ENCODE measurements around the gene PITX2. TPM values are rescaled to one million over a fixed set of nuclear protein-coding genes. Genes with fewer than 3 reads are reported as not detected.

Gene PITX2
- total RNA-seq, 1 experiment from 2014 or later = not detected

DNA sequence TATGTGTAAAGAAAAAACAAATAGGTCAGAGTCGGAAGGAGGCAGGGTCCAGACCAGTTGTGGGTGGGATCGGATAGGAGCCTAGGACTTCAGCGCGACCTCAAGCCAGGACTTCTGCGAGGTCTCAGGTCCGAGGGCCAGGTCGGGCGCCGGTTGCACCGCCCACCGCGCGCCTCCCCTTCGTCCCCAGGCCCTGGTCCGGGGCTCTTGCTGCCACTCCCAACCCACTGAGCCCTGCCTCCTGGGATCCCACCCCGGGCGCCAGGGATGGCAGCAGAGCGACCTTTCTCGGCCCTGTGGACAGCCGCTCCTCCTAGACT lies 12.3 kb downstream of the PITX2 start:
- Histone ChIP-seq H3K27ac (ENCODE audit: low read length) (no peak overlapping the region), H4K20me1 (ENCODE audit: insufficient read depth, low read depth, low read length) (no peaks in the 10 kb centered on the region), H3K36me3 (ENCODE audit: insufficient read depth, low read length) (no peaks in the 10 kb centered on the region), H3K4me2 (ENCODE audit: low read depth, low read length, poor library complexity, severe bottlenecking) (no peak overlapping the region), H3K4me1 (ENCODE audit: low read length) (no peaks in the 10 kb centered on the region; the same call in 1 of the 2 replicates), H2AFZ (ENCODE audit: low read length) (no peak overlapping the region), H3K79me2 (ENCODE audit: low read length) (no peaks in the 10 kb centered on the region), H3K27me3 (ENCODE audit: low read length) (no peaks in the 10 kb centered on the region), H3K9me2 (replicated peaks; ENCODE audit: insufficient read depth, low read length) (no peaks in the 10 kb centered on the region), H3K9me3 (ENCODE audit: low read length) (no peaks in the 10 kb centered on the region), H3K4me3 (ENCODE audit: low read length) (no peak overlapping the region), H3K9ac (ENCODE audit: low read length) (no peak overlapping the region)
- DNase-seq = no peak

DNA sequence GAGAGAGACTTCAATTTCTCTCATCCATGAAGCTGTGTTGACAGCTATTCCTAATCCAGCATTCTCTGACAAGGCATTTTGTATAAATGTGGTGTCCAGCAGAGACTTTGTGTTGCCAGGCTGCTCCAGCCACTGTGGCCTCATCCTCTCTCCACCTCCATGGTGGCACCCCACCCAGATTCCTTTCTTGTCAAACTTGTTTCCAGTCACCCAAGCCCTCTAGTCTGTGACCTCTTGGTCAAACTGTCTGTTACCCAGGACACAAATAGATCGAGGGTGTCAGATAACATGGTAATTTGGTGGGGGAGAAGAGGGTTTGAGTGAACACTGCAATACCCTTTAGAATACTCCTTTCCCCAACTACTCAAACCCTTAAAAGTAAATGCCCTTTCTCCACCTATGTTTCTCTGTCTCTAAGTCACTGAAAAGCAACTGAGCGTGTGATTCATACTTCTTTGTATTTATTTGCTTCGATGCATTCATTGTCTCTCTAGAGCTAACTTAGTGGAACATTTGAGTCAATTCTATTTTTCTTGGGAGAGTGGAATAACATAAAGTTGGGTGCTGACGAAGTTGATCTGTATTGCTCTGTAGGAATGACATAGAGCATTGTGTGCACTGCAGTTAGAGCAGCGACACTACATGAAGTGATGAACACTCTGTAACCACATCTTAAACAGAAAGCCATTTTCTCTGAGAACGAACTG lies 13.7 kb downstream of the PITX2 start:
- no peaks in the 10 kb centered on the region for H3K27me3 ChIP-seq (ENCODE audit: low read length)
- no peak overlapping the region for H3K4me2 ChIP-seq (ENCODE audit: low read depth, low read length, poor library complexity, severe bottlenecking)
- H3K9me2 ChIP-seq (replicated peaks; ENCODE audit: insufficient read depth, low read length) = no peaks in the 10 kb centered on the region
- H3K9ac ChIP-seq (ENCODE audit: low read length) = no peak overlapping the region
- no peaks in the 10 kb centered on the region for H3K36me3 ChIP-seq (ENCODE audit: insufficient read depth, low read length)
- no peaks in the 10 kb centered on the region for H3K9me3 ChIP-seq (ENCODE audit: low read length)
- H3K79me2 ChIP-seq (ENCODE audit: low read length) = no peaks in the 10 kb centered on the region
- no peak overlapping the region for H3K27ac ChIP-seq (ENCODE audit: low read length)
- no peak for DNase-seq
- H3K4me3 ChIP-seq (ENCODE audit: low read length) = no peak overlapping the region
- no peaks in the 10 kb centered on the region; the same call in 1 of the 2 replicates for H3K4me1 ChIP-seq (ENCODE audit: low read length)
- no peak overlapping the region for H2AFZ ChIP-seq (ENCODE audit: low read length)
- no peaks in the 10 kb centered on the region for H4K20me1 ChIP-seq (ENCODE audit: insufficient read depth, low read depth, low read length)

DNA sequence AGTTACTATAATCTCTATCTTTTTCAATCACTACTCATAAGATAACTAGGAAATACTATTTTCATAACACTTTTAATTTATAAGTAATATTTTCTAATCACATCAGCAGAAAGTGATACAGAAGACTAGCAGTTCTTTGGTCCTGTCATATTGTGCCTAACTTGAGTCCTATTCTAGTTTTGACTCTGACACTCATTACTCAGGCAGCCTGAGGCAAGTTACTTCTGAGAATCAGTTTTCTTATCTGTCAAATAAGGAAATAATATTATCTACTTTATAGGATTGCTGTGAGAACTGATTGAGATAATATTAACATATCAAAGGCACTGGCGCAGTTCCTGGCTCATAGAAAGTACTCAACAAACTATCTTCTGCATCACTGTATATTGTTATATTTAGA lies 17.8 kb downstream of the PITX2 start:
- Histone ChIP-seq H3K4me3 (ENCODE audit: low read length) (no peak overlapping the region), H3K9me2 (replicated peaks; ENCODE audit: insufficient read depth, low read length) (no peaks in the 10 kb centered on the region), H3K36me3 (ENCODE audit: insufficient read depth, low read length) (no peaks in the 10 kb centered on the region), H3K27me3 (ENCODE audit: low read length) (no peaks in the 10 kb centered on the region), H3K4me2 (ENCODE audit: low read depth, low read length, poor library complexity, severe bottlenecking) (no peak overlapping the region), H3K27ac (ENCODE audit: low read length) (no peak overlapping the region), H4K20me1 (ENCODE audit: insufficient read depth, low read depth, low read length) (no peaks in the 10 kb centered on the region), H2AFZ (ENCODE audit: low read length) (no peak overlapping the region), H3K79me2 (ENCODE audit: low read length) (no peaks in the 10 kb centered on the region), H3K9ac (ENCODE audit: low read length) (no peak overlapping the region), H3K9me3 (ENCODE audit: low read length) (no peaks in the 10 kb centered on the region), H3K4me1 (ENCODE audit: low read length) (no peaks in the 10 kb centered on the region; the same call in 1 of the 2 replicates)
- no peak for DNase-seq

- H3K9me3 ChIP-seq (ENCODE audit: low read length) = no peaks in the 10 kb centered on the region
- no peak overlapping the region for H3K9ac ChIP-seq (ENCODE audit: low read length)
- no peak overlapping the region for H3K27ac ChIP-seq (ENCODE audit: low read length)
- DNase-seq = no peak
- no peak overlapping the region for H2AFZ ChIP-seq (ENCODE audit: low read length)
- no peaks in the 10 kb centered on the region for H4K20me1 ChIP-seq (ENCODE audit: insufficient read depth, low read depth, low read length)
- no peak overlapping the region for H3K4me2 ChIP-seq (ENCODE audit: low read depth, low read length, poor library complexity, severe bottlenecking)
- H3K4me3 ChIP-seq (ENCODE audit: low read length) = no peak overlapping the region
- 0 out of 2 replicates have a peak, but pooled peaks cover 3% of the 10 kb centered on the region for H3K27me3 ChIP-seq (ENCODE audit: low read length)
- no peaks in the 10 kb centered on the region for H3K4me1 ChIP-seq (ENCODE audit: low read length)
- no peaks in the 10 kb centered on the region for H3K9me2 ChIP-seq (replicated peaks; ENCODE audit: insufficient read depth, low read length)
- no peaks in the 10 kb centered on the region for H3K36me3 ChIP-seq (ENCODE audit: insufficient read depth, low read length)
- H3K79me2 ChIP-seq (ENCODE audit: low read length) = no peaks in the 10 kb centered on the region
Observed at GRCh38 chr4:110602061-110602460, 20.8 kb downstream of the PITX2 start.

DNA sequence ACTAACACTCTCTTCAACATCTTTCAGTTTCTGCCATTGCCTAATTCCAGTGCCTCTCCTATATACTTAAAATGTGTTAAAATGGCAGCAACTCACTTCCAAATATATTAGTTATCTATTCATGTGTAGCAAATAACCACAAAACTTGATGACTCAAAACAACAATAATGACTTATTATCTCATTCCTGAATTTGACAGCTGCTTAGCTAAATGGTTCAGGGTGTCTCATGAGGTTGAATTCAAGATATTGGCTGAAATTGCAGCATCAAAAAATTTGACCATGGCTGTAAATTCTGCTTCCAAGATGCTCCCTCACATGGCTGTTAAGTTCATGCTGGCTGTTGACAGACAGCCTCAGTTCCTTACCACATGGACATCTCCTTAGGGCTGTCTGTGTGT lies 25.3 kb downstream of the PITX2 start:
- Histone ChIP-seq H3K27me3 (ENCODE audit: low read length) (0 out of 2 replicates have a peak, but pooled peaks cover 3% of the 10 kb centered on the region), H3K27ac (ENCODE audit: low read length) (no peak overlapping the region), H3K79me2 (ENCODE audit: low read length) (no peaks in the 10 kb centered on the region), H3K4me1 (ENCODE audit: low read length) (no peaks in the 10 kb centered on the region), H3K9ac (ENCODE audit: low read length) (no peak overlapping the region), H3K36me3 (ENCODE audit: insufficient read depth, low read length) (no peaks in the 10 kb centered on the region), H2AFZ (ENCODE audit: low read length) (no peak overlapping the region), H3K4me2 (ENCODE audit: low read depth, low read length, poor library complexity, severe bottlenecking) (no peak overlapping the region), H3K4me3 (ENCODE audit: low read length) (no peak overlapping the region), H3K9me3 (ENCODE audit: low read length) (no peaks in the 10 kb centered on the region), H3K9me2 (replicated peaks; ENCODE audit: insufficient read depth, low read length) (no peaks in the 10 kb centered on the region), H4K20me1 (ENCODE audit: insufficient read depth, low read depth, low read length) (no peaks in the 10 kb centered on the region)
- DNase-seq = no peak

DNA sequence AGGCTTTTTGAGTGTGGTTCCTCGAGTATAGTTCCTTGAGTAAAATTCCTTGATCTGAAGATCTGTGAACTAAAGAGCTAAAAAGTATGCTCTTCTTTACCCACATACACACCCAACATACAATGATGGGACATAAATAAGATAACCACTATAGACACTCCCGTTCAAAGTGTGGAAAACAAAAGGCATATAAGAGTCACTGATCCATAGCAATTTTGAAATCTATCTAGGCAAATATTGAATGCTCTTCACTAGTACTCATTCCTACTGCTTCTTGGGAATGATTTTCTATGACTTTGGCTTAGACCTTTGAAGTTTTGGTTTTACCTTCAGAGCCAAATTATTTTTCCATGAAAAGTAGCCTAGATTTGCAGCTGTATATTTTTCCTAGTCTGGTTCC lies 26.4 kb downstream of the PITX2 start:
- no peaks in the 10 kb centered on the region for H3K9me2 ChIP-seq (replicated peaks; ENCODE audit: insufficient read depth, low read length)
- no peaks in the 10 kb centered on the region for H4K20me1 ChIP-seq (ENCODE audit: insufficient read depth, low read depth, low read length)
- 0 out of 2 replicates have a peak, but pooled peaks cover 3% of the 10 kb centered on the region for H3K27me3 ChIP-seq (ENCODE audit: low read length)
- no peak for DNase-seq
- H2AFZ ChIP-seq (ENCODE audit: low read length) = no peak overlapping the region
- no peaks in the 10 kb centered on the region for H3K9me3 ChIP-seq (ENCODE audit: low read length)
- no peak overlapping the region for H3K4me3 ChIP-seq (ENCODE audit: low read length)
- no peaks in the 10 kb centered on the region for H3K79me2 ChIP-seq (ENCODE audit: low read length)
- no peaks in the 10 kb centered on the region for H3K36me3 ChIP-seq (ENCODE audit: insufficient read depth, low read length)
- no peak overlapping the region for H3K9ac ChIP-seq (ENCODE audit: low read length)
- H3K4me1 ChIP-seq (ENCODE audit: low read length) = no peaks in the 10 kb centered on the region
- H3K4me2 ChIP-seq (ENCODE audit: low read depth, low read length, poor library complexity, severe bottlenecking) = no peak overlapping the region
- H3K27ac ChIP-seq (ENCODE audit: low read length) = no peak overlapping the region

GRCh38 chr4:110595583-110595982 lies 27.3 kb downstream of the PITX2 start:
- no peak for DNase-seq

GRCh38 chr4:110589297-110589696 lies 33.6 kb downstream of the PITX2 start:
- Histone ChIP-seq H3K4me1 (ENCODE audit: low read length) (no peaks in the 10 kb centered on the region), H3K27ac (ENCODE audit: low read length) (no peak overlapping the region)
- DNase-seq = peak; percentile 45

More at GRCh38 chr4:110595583-110595982, 27.3 kb downstream of the PITX2 start:
- Histone ChIP-seq H3K4me3 (ENCODE audit: low read length) (no peak overlapping the region), H3K36me3 (ENCODE audit: insufficient read depth, low read length) (no peaks in the 10 kb centered on the region), H3K27me3 (ENCODE audit: low read length) (0 out of 2 replicates have a peak, but pooled peaks cover 3% of the 10 kb centered on the region), H3K9me3 (ENCODE audit: low read length) (no peaks in the 10 kb centered on the region), H3K27ac (ENCODE audit: low read length) (no peak overlapping the region), H3K4me1 (ENCODE audit: low read length) (no peaks in the 10 kb centered on the region), H2AFZ (ENCODE audit: low read length) (no peak overlapping the region), H3K79me2 (ENCODE audit: low read length) (no peaks in the 10 kb centered on the region), H3K4me2 (ENCODE audit: low read depth, low read length, poor library complexity, severe bottlenecking) (no peak overlapping the region), H4K20me1 (ENCODE audit: insufficient read depth, low read depth, low read length) (no peaks in the 10 kb centered on the region), H3K9me2 (replicated peaks; ENCODE audit: insufficient read depth, low read length) (no peaks in the 10 kb centered on the region), H3K9ac (ENCODE audit: low read length) (no peak overlapping the region)

More at GRCh38 chr4:110589297-110589696, 33.6 kb downstream of the PITX2 start:
- Histone ChIP-seq H3K36me3 (ENCODE audit: insufficient read depth, low read length) (no peaks in the 10 kb centered on the region), H2AFZ (ENCODE audit: low read length) (no peak overlapping the region), H3K9me2 (replicated peaks; ENCODE audit: insufficient read depth, low read length) (no peaks in the 10 kb centered on the region), H3K4me3 (ENCODE audit: low read length) (no peak overlapping the region), H3K9me3 (ENCODE audit: low read length) (no peaks in the 10 kb centered on the region), H4K20me1 (ENCODE audit: insufficient read depth, low read depth, low read length) (no peaks in the 10 kb centered on the region), H3K9ac (ENCODE audit: low read length) (no peak overlapping the region), H3K4me2 (ENCODE audit: low read depth, low read length, poor library complexity, severe bottlenecking) (no peak overlapping the region), H3K27me3 (ENCODE audit: low read length) (no peaks in the 10 kb centered on the region), H3K79me2 (ENCODE audit: low read length) (no peaks in the 10 kb centered on the region)
